GM12801 (cell line): ENCODE measurements around the gene VPS26B.

Source experiments
- TF ChIP-seq, protein P1 (sequence below): IDR thresholded peaks from one replicate; pipeline ENCODE4 v1.5.1; 2011; ENCODE audit warnings: control low read depth; ENCODE audit not compliant: insufficient read length; ENCODE audit errors: extremely low read depth

The VPS26B gene

DNA sequence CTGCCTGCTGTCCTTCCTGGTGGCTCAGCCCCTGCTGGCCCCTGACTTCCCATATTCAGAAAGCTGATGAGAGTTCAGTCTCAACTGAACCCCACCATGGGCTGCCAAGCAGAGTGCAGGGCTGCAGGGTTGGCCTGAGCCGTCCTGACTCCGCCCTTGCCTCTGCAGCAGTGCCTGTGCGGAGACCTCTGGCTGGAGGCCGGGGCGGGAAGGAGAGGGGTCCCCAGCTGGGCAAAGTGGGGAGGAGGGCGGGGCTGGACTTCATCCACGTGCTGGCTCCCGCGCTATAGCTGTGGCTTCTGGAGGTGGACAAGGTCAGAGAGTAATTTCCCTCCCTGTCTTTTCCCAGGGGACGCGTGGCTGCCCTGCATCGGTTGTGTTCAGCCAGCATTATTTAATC is 65.3 kb downstream of the VPS26B start:
- TF ChIP-seq, protein P1, sequence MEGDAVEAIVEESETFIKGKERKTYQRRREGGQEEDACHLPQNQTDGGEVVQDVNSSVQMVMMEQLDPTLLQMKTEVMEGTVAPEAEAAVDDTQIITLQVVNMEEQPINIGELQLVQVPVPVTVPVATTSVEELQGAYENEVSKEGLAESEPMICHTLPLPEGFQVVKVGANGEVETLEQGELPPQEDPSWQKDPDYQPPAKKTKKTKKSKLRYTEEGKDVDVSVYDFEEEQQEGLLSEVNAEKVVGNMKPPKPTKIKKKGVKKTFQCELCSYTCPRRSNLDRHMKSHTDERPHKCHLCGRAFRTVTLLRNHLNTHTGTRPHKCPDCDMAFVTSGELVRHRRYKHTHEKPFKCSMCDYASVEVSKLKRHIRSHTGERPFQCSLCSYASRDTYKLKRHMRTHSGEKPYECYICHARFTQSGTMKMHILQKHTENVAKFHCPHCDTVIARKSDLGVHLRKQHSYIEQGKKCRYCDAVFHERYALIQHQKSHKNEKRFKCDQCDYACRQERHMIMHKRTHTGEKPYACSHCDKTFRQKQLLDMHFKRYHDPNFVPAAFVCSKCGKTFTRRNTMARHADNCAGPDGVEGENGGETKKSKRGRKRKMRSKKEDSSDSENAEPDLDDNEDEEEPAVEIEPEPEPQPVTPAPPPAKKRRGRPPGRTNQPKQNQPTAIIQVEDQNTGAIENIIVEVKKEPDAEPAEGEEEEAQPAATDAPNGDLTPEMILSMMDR = no peak

- TF ChIP-seq, protein P1 = no peak
These were observed 66.2 kb downstream of the VPS26B start for GRCh38 chr11:134290646-134291045.

DNA sequence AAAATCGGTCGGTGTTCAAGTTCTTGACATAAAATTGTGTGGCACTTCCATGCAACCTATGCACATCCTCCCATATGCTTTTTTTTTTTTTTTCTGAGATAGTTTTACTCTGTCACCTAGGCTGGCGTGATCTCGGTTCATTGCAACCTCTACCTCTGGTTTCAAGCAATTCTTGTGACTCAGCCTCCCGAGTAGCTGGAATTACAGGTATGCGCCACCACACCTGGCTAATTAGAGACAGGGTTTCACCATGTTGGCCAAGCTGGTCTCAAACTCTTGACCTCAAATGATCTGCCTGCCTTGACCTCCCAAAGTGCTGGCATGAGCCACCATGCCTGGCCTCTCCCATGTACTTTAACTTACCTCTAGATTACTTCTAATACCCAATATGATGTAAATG is 66.7 kb downstream of the VPS26B start:
- TF ChIP-seq, protein P1 = no peak

DNA sequence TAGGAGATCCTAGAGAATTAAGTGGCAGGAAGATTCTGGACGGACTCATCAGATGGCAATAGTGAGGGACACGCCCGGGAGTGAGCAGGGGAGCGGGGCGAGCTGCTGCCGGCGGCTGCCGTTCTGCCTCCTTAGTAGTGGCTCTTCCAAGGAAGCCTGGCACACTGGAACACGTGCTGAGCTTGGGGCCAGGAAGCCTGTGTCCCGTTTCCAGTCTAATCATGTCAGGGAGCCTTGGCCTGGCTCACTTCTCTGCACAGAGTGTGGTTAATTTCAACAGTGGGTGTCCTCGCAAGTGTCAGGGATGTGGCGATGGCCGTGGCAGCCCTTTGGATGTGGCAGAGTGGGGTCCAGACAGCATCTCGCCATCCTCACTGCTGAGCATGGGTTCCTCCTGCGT is 68.2 kb downstream of the VPS26B start:
- TF ChIP-seq, protein P1 = no peak

- TF ChIP-seq, protein P1 = no peak
These were observed 68.9 kb downstream of the VPS26B start for GRCh38 chr11:134293119-134294113.

DNA sequence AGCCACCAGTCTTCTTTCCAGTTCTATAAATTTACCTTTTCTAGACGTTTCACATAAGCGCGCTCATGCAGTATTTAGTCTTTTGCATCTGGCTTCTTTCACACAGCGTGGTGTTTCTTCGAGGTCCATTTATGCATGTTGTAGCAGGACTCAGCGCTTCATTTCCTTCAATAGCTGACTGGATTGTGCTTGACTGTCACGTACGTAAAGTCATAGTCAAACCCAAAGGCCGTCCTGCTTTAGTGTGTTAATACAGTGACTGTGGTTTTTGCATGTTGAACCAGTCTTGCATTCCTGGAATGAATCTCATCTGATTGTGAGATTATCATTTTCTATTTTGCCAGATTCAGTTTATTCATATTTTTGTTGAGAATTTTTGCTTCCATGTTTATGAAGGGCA is 70.2 kb downstream of the VPS26B start:
- TF ChIP-seq, protein P1 = no peak
